Smooth muscle cell (in vitro differentiated cells): ENCODE data around the gene SIAE. TPM values are rescaled to one million over a fixed set of nuclear protein-coding genes. Genes with fewer than 3 reads are reported as not detected.

ENCODE experiments used
- DNase-seq: peaks from one replicate; lab custom pipeline; 2025; ENCODE audit not compliant: unreplicated experiment; lab: John Stamatoyannopoulos, UW
- H2AFZ ChIP-seq: fragments of 200-600 bp; sonication (generic); 2 replicates; pipeline ENCODE4 v1.6.0; 2016; ENCODE audit warnings: antibody characterized with exemption, low read depth, mild to moderate bottlenecking
- H3F3A ChIP-seq: fragments of 200-600 bp; sonication (generic); 2 replicates; pipeline ENCODE4 v1.6.0; 2017; ENCODE audit warnings: antibody characterized with exemption, low read depth
- H3K27ac ChIP-seq: fragments of 200-600 bp; sonication (generic); 2 replicates; pipeline ENCODE4 v1.5.1; 2016; ENCODE audit warnings: low read depth, mild to moderate bottlenecking
- H3K27me3 ChIP-seq: fragments of 200-600 bp; sonication (generic); 2 replicates; pipeline ENCODE4 v1.6.1; 2016; ENCODE audit warnings: low read depth, mild to moderate bottlenecking
- H3K36me3 ChIP-seq: fragments of 200-600 bp; sonication (generic); 2 replicates; pipeline ENCODE4 v1.5.1; 2016; ENCODE audit warnings: low read depth
- H3K4me1 ChIP-seq: fragments of 200-600 bp; sonication (generic); 2 replicates; pipeline ENCODE4 v1.5.1; 2016; ENCODE audit warnings: low read depth
- H3K4me2 ChIP-seq: fragments of 200-600 bp; sonication (generic); 2 replicates; pipeline ENCODE4 v1.6.0; 2016; ENCODE audit warnings: mild to moderate bottlenecking
- H3K4me3 ChIP-seq: fragments of 200-600 bp; sonication (generic); 2 replicates; pipeline ENCODE4 v1.5.1; 2016; ENCODE audit warnings: mild to moderate bottlenecking
- H3K79me2 ChIP-seq: fragments of 200-600 bp; sonication (generic); 2 replicates; pipeline ENCODE4 v1.6.0; 2016; ENCODE audit warnings: low read depth, mild to moderate bottlenecking
- H3K9ac ChIP-seq: fragments of 200-600 bp; sonication (generic); 2 replicates; pipeline ENCODE4 v1.6.0; 2016; ENCODE audit warnings: low read depth
- H3K9me3 ChIP-seq: fragments of 200-600 bp; sonication (generic); replicated peaks from 2 replicates; pipeline ENCODE4 v1.5.1; 2016; ENCODE audit warnings: low read depth
- H4K20me1 ChIP-seq: fragments of 200-600 bp; sonication (generic); 2 replicates; pipeline ENCODE4 v1.6.0; 2016; ENCODE audit warnings: low read depth
- CTCF ChIP-seq: fragments of 200-600 bp; sonication (generic); IDR thresholded peaks from 2 replicates; pipeline ENCODE4 v1.5.1; 2017; ENCODE audit warnings: borderline replicate concordance, mild to moderate bottlenecking, antibody characterized with exemption; ENCODE audit not compliant: insufficient read depth, poor library complexity, severe bottlenecking
- WGBS: methylation state at CpG from one replicate; pipeline ENCODE4 v1.1.7; 2016; ENCODE audit warnings: low lambda C conversion rate; 5-methylcytosine and 5-hydroxymethylcytosine counted together
- polyA plus RNA-seq: library from polyadenylated mRNA; unstranded; fragments of >200 nt; fragmentation: Nextera tagmentation; extraction: Ambion mirVana; gene quantifications from 2 replicates; pipeline ENCODE4 v1.2.1, GENCODE V29; 2016
- total RNA-seq: library from RNA; depleted of rRNA; stranded (reverse); fragments of >200 nt; gene quantifications from 2 replicates; pipeline ENCODE4 v1.2.3, GENCODE V29; 2014

The SIAE gene
- total and polyA plus RNA-seq, 2 experiments from 2014 or later = 11.5 to 12.5 TPM

GRCh38 chr11:124592627-124593026 is 80.9 kb downstream of the SIAE start:
- no peak overlapping the region for H2AFZ ChIP-seq
- no peak overlapping the region for H3K4me2 ChIP-seq
- peaks cover 7% of the 10 kb centered on the region for H3K27me3 ChIP-seq
- no peak for TF ChIP-seq CTCF
- no peaks in the 10 kb centered on the region for H3K36me3 ChIP-seq
- H3K79me2 ChIP-seq = no peaks in the 10 kb centered on the region
- H3K9me3 ChIP-seq = no peaks in the 10 kb centered on the region
- no peak overlapping the region for H3K9ac ChIP-seq
- no peaks in the 10 kb centered on the region for H4K20me1 ChIP-seq
- no peak overlapping the region for H3K4me3 ChIP-seq
- H3F3A ChIP-seq = no peaks in the 10 kb centered on the region
- DNase-seq = no peak
- H3K4me1 ChIP-seq = no peaks in the 10 kb centered on the region
- 92% methylated on average over 6 of the region's 6 CpGs for WGBS
- no peak overlapping the region for H3K27ac ChIP-seq

- 91% methylated on average over 2 of the region's 2 CpGs for WGBS
- H4K20me1 ChIP-seq = no peaks in the 10 kb centered on the region
- no peaks in the 10 kb centered on the region for H3K36me3 ChIP-seq
- H3K9ac ChIP-seq = no peak overlapping the region
- H3K4me3 ChIP-seq = no peak overlapping the region
- no peak overlapping the region for H3K27ac ChIP-seq
- H3K9me3 ChIP-seq = no peaks in the 10 kb centered on the region
- no peaks in the 10 kb centered on the region for H3F3A ChIP-seq
- no peak for TF ChIP-seq CTCF
- DNase-seq = no peak
- H3K4me1 ChIP-seq = no peaks in the 10 kb centered on the region
- no peak overlapping the region for H2AFZ ChIP-seq
- no peaks in the 10 kb centered on the region for H3K79me2 ChIP-seq
- no peaks in the 10 kb centered on the region for H3K27me3 ChIP-seq
- H3K4me2 ChIP-seq = no peak overlapping the region
Observed at GRCh38 chr11:124591430-124591829, 82.1 kb downstream of the SIAE start.

- no peaks in the 10 kb centered on the region for H3F3A ChIP-seq
- 39% methylated on average over 3 of the region's 3 CpGs for WGBS
- H3K27ac ChIP-seq = no peak overlapping the region
- H3K4me2 ChIP-seq = no peak overlapping the region
- no peak overlapping the region for H2AFZ ChIP-seq
- no peaks in the 10 kb centered on the region for H4K20me1 ChIP-seq
- no peak for DNase-seq
- peak; percentile 73 for TF ChIP-seq CTCF
- H3K4me3 ChIP-seq = no peak overlapping the region
- no peaks in the 10 kb centered on the region for H3K4me1 ChIP-seq
- no peaks in the 10 kb centered on the region for H3K36me3 ChIP-seq
- no peaks in the 10 kb centered on the region for H3K27me3 ChIP-seq
- H3K9me3 ChIP-seq = no peaks in the 10 kb centered on the region
- no peaks in the 10 kb centered on the region for H3K79me2 ChIP-seq
- H3K9ac ChIP-seq = no peak overlapping the region
Observed at GRCh38 chr11:124586238-124586860, 87.2 kb downstream of the SIAE start.
